HepG2 (cell line): ENCODE results near the gene ARFGAP1. TPM values are rescaled to one million over a fixed set of nuclear protein-coding genes. Genes with fewer than 3 reads are reported as not detected.

ENCODE experiments used
- CHD2 ChIP-seq: IDR thresholded peaks from 2 replicates; pipeline ENCODE4 v1.6.1; 2011; ENCODE audit warnings: low read depth, low read length, improper control_type of control experiment
- DNMT3B ChIP-seq: conservative IDR thresholded peaks from 2 replicates; pipeline ENCODE4 v1.6.1; 2016; ENCODE audit warnings: missing biosample characterization, control low read depth
- FOXA1 ChIP-seq, 2 experiments: fragments of 450-650 bp in 1 of 2; sonication (generic) in 1 of 2; formaldehyde crosslinking in 1 of 2; IDR thresholded peaks; 2 replicates each; pipeline versions ENCODE4 v1.4.0 to v1.6.1; 2016 to 2020; ENCODE audit warnings: missing genetic modification reagents in 1 of 2
- IKZF1 ChIP-seq: fragments of 450-650 bp; IDR thresholded peaks from 2 replicates; pipeline ENCODE4 v1.7.1; 2016
- MED8 ChIP-seq: sonication (generic); formaldehyde crosslinking; IDR thresholded peaks from 2 replicates; pipeline ENCODE4 v1.8.1; 2023; ENCODE audit warnings: mild to moderate bottlenecking, missing genetic modification reagents; ENCODE audit not compliant: insufficient replicate concordance
- MXI1 ChIP-seq: IDR thresholded peaks from 3 replicates; pipeline ENCODE4 v1.6.1; 2012; ENCODE audit warnings: low read depth, low read length, inconsistent platforms, borderline replicate concordance
- NFKB2 ChIP-seq: sonication (generic); formaldehyde crosslinking; IDR thresholded peaks from 2 replicates; pipeline ENCODE4 v1.4.0; 2020; ENCODE audit warnings: missing genetic modification reagents, borderline replicate concordance
- NRL ChIP-seq: sonication (generic); formaldehyde crosslinking; IDR thresholded peaks from 2 replicates; pipeline ENCODE4 v1.5.0; 2020; ENCODE audit warnings: missing genetic modification reagents, mild to moderate bottlenecking, moderate library complexity, borderline replicate concordance
- SMAD3 ChIP-seq: sonication (generic); formaldehyde crosslinking; IDR thresholded peaks from 2 replicates; pipeline ENCODE4 v1.4.0; 2020; ENCODE audit warnings: missing genetic modification reagents
- STAT5B ChIP-seq: sonication (generic); formaldehyde crosslinking; IDR thresholded peaks from 2 replicates; pipeline ENCODE4 v1.4.0; 2020; ENCODE audit warnings: missing genetic modification reagents
- TEAD3 ChIP-seq: optimal IDR thresholded peaks from 2 replicates; pipeline ENCODE3; 2016; ENCODE audit warnings: borderline replicate concordance
- ZBTB21 ChIP-seq: sonication (generic); formaldehyde crosslinking; IDR thresholded peaks from 2 replicates; pipeline ENCODE4 v1.4.0; 2020; ENCODE audit warnings: missing genetic modification reagents
- ZNF263 ChIP-seq: sonication (generic); formaldehyde crosslinking; IDR thresholded peaks from 2 replicates; pipeline ENCODE4 v1.4.0; 2020; ENCODE audit warnings: missing genetic modification reagents
- ZNF446 ChIP-seq: sonication (generic); formaldehyde crosslinking; IDR thresholded peaks from 2 replicates; pipeline ENCODE4 v1.5.0; 2020; ENCODE audit warnings: mild to moderate bottlenecking, missing genetic modification reagents
- ZNF549 ChIP-seq: sonication (generic); formaldehyde crosslinking; IDR thresholded peaks from 2 replicates; pipeline ENCODE4 v1.5.0; 2020; ENCODE audit warnings: missing genetic modification reagents
- ZNF713 ChIP-seq: sonication (generic); formaldehyde crosslinking; IDR thresholded peaks from 2 replicates; pipeline ENCODE4 v1.4.0; 2020; ENCODE audit warnings: mild to moderate bottlenecking, missing genetic modification reagents
- polyA plus RNA-seq, 8 experiments: library from polyadenylated mRNA; depleted of rRNA in 3 of 8; stranded (reverse) in 7 of 8; unstranded in 1 of 8; fragments of >200 nt; fragmentation: Illumina TruSeq in 4 of 8; extraction: Trizol in 4 of 8; gene quantifications; 2 replicates each; pipeline versions ENCODE4 v1.2.1 to v1.2.3, GENCODE V29; 2011 to 2016; ENCODE audit warnings: low read depth in 4 of 8, missing spikeins in 1 of 8, mixed read lengths in 1 of 8; ENCODE audit not compliant: insufficient read depth in 1 of 8
- total RNA-seq, 5 experiments: library from RNA; depleted of rRNA; stranded (reverse); fragments of >200 nt; fragmentation: Illumina TruSeq; extraction: Trizol; gene quantifications; 2 replicates each; pipeline ENCODE4 v1.2.3, GENCODE V29; 2016; ENCODE audit warnings: low read depth in 1 of 5
- TF ChIP-seq, protein P1 (sequence below): sonication (generic); formaldehyde crosslinking; IDR thresholded peaks from 2 replicates; pipeline ENCODE4 v1.4.0; 2020; ENCODE audit warnings: missing genetic modification reagents
- TF ChIP-seq, protein P2 (sequence below): sonication (generic); formaldehyde crosslinking; conservative IDR thresholded peaks from 2 replicates; pipeline ENCODE4 v1.5.0; 2020; ENCODE audit warnings: missing genetic modification reagents
- TF ChIP-seq, protein P3 (sequence below): sonication (generic); formaldehyde crosslinking; IDR thresholded peaks from 2 replicates; pipeline ENCODE4 v1.5.1; 2020; ENCODE audit warnings: mild to moderate bottlenecking, missing genetic modification reagents, borderline replicate concordance
- TF ChIP-seq, protein P4 (sequence below): IDR thresholded peaks from 2 replicates; pipeline ENCODE4 v1.6.1; 2016; ENCODE audit warnings: control low read depth

Gene ARFGAP1
- total and polyA plus RNA-seq, 2 of the 13 experiments (the other 11 are each of a cell fraction or from before 2014, with no cell fraction given) = 132 TPM

GRCh38 chr20:63273635-63274380 lies 1.2 kb downstream of the ARFGAP1 start (continued):
- TF ChIP-seq, protein P1, sequence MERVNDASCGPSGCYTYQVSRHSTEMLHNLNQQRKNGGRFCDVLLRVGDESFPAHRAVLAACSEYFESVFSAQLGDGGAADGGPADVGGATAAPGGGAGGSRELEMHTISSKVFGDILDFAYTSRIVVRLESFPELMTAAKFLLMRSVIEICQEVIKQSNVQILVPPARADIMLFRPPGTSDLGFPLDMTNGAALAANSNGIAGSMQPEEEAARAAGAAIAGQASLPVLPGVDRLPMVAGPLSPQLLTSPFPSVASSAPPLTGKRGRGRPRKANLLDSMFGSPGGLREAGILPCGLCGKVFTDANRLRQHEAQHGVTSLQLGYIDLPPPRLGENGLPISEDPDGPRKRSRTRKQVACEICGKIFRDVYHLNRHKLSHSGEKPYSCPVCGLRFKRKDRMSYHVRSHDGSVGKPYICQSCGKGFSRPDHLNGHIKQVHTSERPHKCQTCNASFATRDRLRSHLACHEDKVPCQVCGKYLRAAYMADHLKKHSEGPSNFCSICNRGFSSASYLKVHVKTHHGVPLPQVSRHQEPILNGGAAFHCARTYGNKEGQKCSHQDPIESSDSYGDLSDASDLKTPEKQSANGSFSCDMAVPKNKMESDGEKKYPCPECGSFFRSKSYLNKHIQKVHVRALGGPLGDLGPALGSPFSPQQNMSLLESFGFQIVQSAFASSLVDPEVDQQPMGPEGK = peak; percentile 49; the same call in 1 of the 2 replicates
- TF ChIP-seq MED8 (peak; percentile 18), ZNF549 (CRISPR knock-in tag) (no peak), ZNF446 (CRISPR knock-in tag) (no peak), ZBTB21 (peak; percentile 32), IKZF1 (no peak), NFKB2 (CRISPR knock-in tag) (no peak), MXI1 (peak; percentile 69; the same call in 2 of the 3 replicates), CHD2 (0 out of 2 replicates have a peak, but pooled peaks have one; percentile 16), ZNF263 (CRISPR knock-in tag) (0 out of 2 replicates have a peak, but pooled peaks have one; percentile 12), NRL (CRISPR knock-in tag) (no peak), TEAD3 (CRISPR knock-in tag) (peak; percentile 25), STAT5B (CRISPR knock-in tag) (no peak), SMAD3 (CRISPR knock-in tag) (no peak), FOXA1 (IDR thresholded peaks at IDR 0.05) (no peak), FOXA1 (CRISPR knock-in tag; IDR thresholded peaks at IDR 0.05) (no peak), DNMT3B (CRISPR knock-in tag) (peak; percentile 69; the same call in 1 of the 2 replicates), ZNF713 (no peak)
- TF ChIP-seq, protein P2, sequence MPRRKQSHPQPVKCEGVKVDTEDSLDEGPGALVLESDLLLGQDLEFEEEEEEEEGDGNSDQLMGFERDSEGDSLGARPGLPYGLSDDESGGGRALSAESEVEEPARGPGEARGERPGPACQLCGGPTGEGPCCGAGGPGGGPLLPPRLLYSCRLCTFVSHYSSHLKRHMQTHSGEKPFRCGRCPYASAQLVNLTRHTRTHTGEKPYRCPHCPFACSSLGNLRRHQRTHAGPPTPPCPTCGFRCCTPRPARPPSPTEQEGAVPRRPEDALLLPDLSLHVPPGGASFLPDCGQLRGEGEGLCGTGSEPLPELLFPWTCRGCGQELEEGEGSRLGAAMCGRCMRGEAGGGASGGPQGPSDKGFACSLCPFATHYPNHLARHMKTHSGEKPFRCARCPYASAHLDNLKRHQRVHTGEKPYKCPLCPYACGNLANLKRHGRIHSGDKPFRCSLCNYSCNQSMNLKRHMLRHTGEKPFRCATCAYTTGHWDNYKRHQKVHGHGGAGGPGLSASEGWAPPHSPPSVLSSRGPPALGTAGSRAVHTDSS (CRISPR knock-in tag) = no peak
- TF ChIP-seq, protein P3, sequence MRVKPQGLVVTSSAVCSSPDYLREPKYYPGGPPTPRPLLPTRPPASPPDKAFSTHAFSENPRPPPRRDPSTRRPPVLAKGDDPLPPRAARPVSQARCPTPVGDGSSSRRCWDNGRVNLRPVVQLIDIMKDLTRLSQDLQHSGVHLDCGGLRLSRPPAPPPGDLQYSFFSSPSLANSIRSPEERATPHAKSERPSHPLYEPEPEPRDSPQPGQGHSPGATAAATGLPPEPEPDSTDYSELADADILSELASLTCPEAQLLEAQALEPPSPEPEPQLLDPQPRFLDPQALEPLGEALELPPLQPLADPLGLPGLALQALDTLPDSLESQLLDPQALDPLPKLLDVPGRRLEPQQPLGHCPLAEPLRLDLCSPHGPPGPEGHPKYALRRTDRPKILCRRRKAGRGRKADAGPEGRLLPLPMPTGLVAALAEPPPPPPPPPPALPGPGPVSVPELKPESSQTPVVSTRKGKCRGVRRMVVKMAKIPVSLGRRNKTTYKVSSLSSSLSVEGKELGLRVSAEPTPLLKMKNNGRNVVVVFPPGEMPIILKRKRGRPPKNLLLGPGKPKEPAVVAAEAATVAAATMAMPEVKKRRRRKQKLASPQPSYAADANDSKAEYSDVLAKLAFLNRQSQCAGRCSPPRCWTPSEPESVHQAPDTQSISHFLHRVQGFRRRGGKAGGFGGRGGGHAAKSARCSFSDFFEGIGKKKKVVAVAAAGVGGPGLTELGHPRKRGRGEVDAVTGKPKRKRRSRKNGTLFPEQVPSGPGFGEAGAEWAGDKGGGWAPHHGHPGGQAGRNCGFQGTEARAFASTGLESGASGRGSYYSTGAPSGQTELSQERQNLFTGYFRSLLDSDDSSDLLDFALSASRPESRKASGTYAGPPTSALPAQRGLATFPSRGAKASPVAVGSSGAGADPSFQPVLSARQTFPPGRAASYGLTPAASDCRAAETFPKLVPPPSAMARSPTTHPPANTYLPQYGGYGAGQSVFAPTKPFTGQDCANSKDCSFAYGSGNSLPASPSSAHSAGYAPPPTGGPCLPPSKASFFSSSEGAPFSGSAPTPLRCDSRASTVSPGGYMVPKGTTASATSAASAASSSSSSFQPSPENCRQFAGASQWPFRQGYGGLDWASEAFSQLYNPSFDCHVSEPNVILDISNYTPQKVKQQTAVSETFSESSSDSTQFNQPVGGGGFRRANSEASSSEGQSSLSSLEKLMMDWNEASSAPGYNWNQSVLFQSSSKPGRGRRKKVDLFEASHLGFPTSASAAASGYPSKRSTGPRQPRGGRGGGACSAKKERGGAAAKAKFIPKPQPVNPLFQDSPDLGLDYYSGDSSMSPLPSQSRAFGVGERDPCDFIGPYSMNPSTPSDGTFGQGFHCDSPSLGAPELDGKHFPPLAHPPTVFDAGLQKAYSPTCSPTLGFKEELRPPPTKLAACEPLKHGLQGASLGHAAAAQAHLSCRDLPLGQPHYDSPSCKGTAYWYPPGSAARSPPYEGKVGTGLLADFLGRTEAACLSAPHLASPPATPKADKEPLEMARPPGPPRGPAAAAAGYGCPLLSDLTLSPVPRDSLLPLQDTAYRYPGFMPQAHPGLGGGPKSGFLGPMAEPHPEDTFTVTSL (CRISPR knock-in tag) = no peak
- TF ChIP-seq, protein P4, sequence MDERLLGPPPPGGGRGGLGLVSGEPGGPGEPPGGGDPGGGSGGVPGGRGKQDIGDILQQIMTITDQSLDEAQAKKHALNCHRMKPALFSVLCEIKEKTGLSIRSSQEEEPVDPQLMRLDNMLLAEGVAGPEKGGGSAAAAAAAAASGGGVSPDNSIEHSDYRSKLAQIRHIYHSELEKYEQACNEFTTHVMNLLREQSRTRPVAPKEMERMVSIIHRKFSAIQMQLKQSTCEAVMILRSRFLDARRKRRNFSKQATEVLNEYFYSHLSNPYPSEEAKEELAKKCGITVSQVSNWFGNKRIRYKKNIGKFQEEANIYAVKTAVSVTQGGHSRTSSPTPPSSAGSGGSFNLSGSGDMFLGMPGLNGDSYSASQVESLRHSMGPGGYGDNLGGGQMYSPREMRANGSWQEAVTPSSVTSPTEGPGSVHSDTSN (CRISPR knock-in tag) = no peak
